CD14-positive monocyte (primary cell): ENCODE results near the gene HOXB5. TPM values are rescaled to one million over a fixed set of nuclear protein-coding genes. Genes with fewer than 3 reads are reported as not detected.

Source experiments
- DNase-seq, 3 donors: peaks; one replicate each; pipeline ENCODE4 v3.0.0-alpha.2; 2011 to 2022
- H2AFZ ChIP-seq: 2 replicates; pipeline ENCODE4 v1.6.0; 2012; ENCODE audit warnings: mild to moderate bottlenecking, low read depth, low read length, inconsistent platforms; ENCODE audit not compliant: insufficient read depth, poor library complexity, severe bottlenecking
- H3K27ac ChIP-seq, 2 donors: 1 replicate in 1 of 2; 2 replicates in 1 of 2; pipeline ENCODE4 v1.5.1; 2012 to 2013; ENCODE audit warnings: low read length in 2 of 2, control low read depth in 1 of 2, inconsistent platforms in 1 of 2, low read depth in 1 of 2, mild to moderate bottlenecking in 1 of 2
- H3K27me3 ChIP-seq, 2 donors: one replicate each; pipeline versions ENCODE4 v1.6.0 to v1.6.1; 2011 to 2013; ENCODE audit warnings: low read length in 2 of 2; ENCODE audit not compliant: control insufficient read depth in 2 of 2, insufficient read depth in 2 of 2
- H3K36me3 ChIP-seq, 2 donors: replicated peaks in 1 of 2; 1 replicate in 1 of 2; 2 replicates in 1 of 2; pipeline versions ENCODE4 v1.5.1 to v1.6.1; 2012 to 2013; ENCODE audit warnings: low read length in 2 of 2, control low read depth in 1 of 2, inconsistent platforms in 1 of 2, mild to moderate bottlenecking in 1 of 2; ENCODE audit not compliant: insufficient read depth in 2 of 2, control insufficient read depth in 1 of 2
- H3K4me1 ChIP-seq, 2 donors: 1 replicate in 1 of 2; 2 replicates in 1 of 2; pipeline versions ENCODE4 v1.5.1 to v1.6.1; 2012 to 2013; ENCODE audit warnings: low read length in 2 of 2, control low read depth in 1 of 2, inconsistent platforms in 1 of 2, mild to moderate bottlenecking in 1 of 2, moderate library complexity in 1 of 2; ENCODE audit not compliant: insufficient read depth in 2 of 2, control insufficient read depth in 1 of 2
- H3K4me2 ChIP-seq: replicated peaks from 2 replicates; pipeline ENCODE3; 2012; ENCODE audit warnings: low read length, moderate library complexity, mild to moderate bottlenecking; ENCODE audit not compliant: poor library complexity, severe bottlenecking; ENCODE audit errors: extremely low read depth
- H3K4me3 ChIP-seq, 3 experiments: fragments of 200-600 bp in 1 of 3; sonication (generic) in 1 of 3; replicated peaks in 1 of 3; 1 replicate in 2 of 3; 2 replicates in 1 of 3; pipeline ENCODE4 v1.5.1; 2011 to 2013; ENCODE audit warnings: low read length in 3 of 3, mild to moderate bottlenecking in 3 of 3, control low read depth in 2 of 3, low read depth in 2 of 3, inconsistent platforms in 1 of 3, moderate library complexity in 1 of 3
- H3K79me2 ChIP-seq: 2 replicates; pipeline ENCODE4 v1.6.0; 2012; ENCODE audit warnings: mild to moderate bottlenecking, control low read depth, inconsistent platforms, low read length, moderate library complexity; ENCODE audit not compliant: insufficient read depth
- H3K9ac ChIP-seq: 2 replicates; pipeline ENCODE4 v1.6.0; 2017; ENCODE audit warnings: low read length, mild to moderate bottlenecking; ENCODE audit not compliant: insufficient read depth, poor library complexity, severe bottlenecking
- H3K9me3 ChIP-seq, 2 donors: replicated peaks in 1 of 2; 1 replicate in 1 of 2; 2 replicates in 1 of 2; pipeline versions ENCODE4 v1.5.1 to v1.6.1; 2012 to 2013; ENCODE audit warnings: low read length in 2 of 2, control low read depth in 1 of 2; ENCODE audit not compliant: control insufficient read depth in 1 of 2, insufficient read depth in 1 of 2
- H4K20me1 ChIP-seq: 2 replicates; pipeline ENCODE4 v1.6.0; 2012; ENCODE audit warnings: mild to moderate bottlenecking, low read length, control low read depth, moderate library complexity; ENCODE audit not compliant: insufficient read depth
- H3K27ac Mint-ChIP-seq, 7 donors: one replicate each; pipeline ENCODE4 v1.8.0; 2020; ENCODE audit warnings: mild to moderate bottlenecking in 7 of 7, mixed read lengths in 7 of 7, moderate library complexity in 6 of 7, inconsistent platforms in 2 of 7
- H3K27me3 Mint-ChIP-seq, 3 donors: one replicate each; pipeline ENCODE4 v1.8.0; 2021 to 2022; ENCODE audit warnings: low read depth in 3 of 3, mild to moderate bottlenecking in 3 of 3, mixed read lengths in 3 of 3, moderate library complexity in 3 of 3, inconsistent platforms in 1 of 3
- H3K36me3 Mint-ChIP-seq, 2 donors: one replicate each; pipeline ENCODE4 v1.8.0; 2020; ENCODE audit warnings: mixed read lengths in 2 of 2, inconsistent platforms in 1 of 2, mild to moderate bottlenecking in 1 of 2
- H3K4me1 Mint-ChIP-seq: one replicate; pipeline ENCODE4 v1.8.0; 2020; ENCODE audit warnings: mild to moderate bottlenecking, mixed read lengths
- H3K4me3 Mint-ChIP-seq, 2 donors: one replicate each; pipeline ENCODE4 v1.8.0; 2020; ENCODE audit warnings: mild to moderate bottlenecking in 2 of 2, mixed read lengths in 2 of 2, moderate library complexity in 1 of 2
- H3K9me3 Mint-ChIP-seq, 7 donors: one replicate each; pipeline ENCODE4 v1.8.0; 2020 to 2022; ENCODE audit warnings: mixed read lengths in 7 of 7, mild to moderate bottlenecking in 6 of 7, moderate library complexity in 6 of 7, inconsistent platforms in 2 of 7
- WGBS: methylation state at CpG from one replicate; pipeline ENCODE4 v1.1.5; 2013; ENCODE audit warnings: missing lambda C conversion rate; ENCODE audit not compliant: insufficient coverage; 5-methylcytosine and 5-hydroxymethylcytosine counted together
- intact Hi-C, 2 donors: fragments of 100-400 bp; cut with micrococcal nuclease; formaldehyde crosslinking; loops; one replicate each; pipeline versions ENCODE4 v1.15.0 to v1.15.1; 2023
- polyA plus RNA-seq, 3 donors: library from polyadenylated mRNA; depleted of rRNA in 1 of 3; unstranded in 2 of 3; stranded (reverse) in 1 of 3; fragments of 300-500 nt in 2 of 3; fragments of >200 nt in 1 of 3; fragmentation: Illumina TruSeq in 2 of 3; gene quantifications; 1 replicate in 2 of 3; 2 replicates in 1 of 3; pipeline ENCODE4 v1.2.3, GENCODE V29; 2012 to 2021
- TF ChIP-seq, protein P1 (sequence below): fragments of 200-600 bp; IDR thresholded peaks from one replicate; pipeline ENCODE4 v1.8.0; 2022; ENCODE audit warnings: antibody characterized with exemption, mild to moderate bottlenecking

HOXB5 gene
- polyA plus RNA-seq, 3 donors, result not detected

DNA sequence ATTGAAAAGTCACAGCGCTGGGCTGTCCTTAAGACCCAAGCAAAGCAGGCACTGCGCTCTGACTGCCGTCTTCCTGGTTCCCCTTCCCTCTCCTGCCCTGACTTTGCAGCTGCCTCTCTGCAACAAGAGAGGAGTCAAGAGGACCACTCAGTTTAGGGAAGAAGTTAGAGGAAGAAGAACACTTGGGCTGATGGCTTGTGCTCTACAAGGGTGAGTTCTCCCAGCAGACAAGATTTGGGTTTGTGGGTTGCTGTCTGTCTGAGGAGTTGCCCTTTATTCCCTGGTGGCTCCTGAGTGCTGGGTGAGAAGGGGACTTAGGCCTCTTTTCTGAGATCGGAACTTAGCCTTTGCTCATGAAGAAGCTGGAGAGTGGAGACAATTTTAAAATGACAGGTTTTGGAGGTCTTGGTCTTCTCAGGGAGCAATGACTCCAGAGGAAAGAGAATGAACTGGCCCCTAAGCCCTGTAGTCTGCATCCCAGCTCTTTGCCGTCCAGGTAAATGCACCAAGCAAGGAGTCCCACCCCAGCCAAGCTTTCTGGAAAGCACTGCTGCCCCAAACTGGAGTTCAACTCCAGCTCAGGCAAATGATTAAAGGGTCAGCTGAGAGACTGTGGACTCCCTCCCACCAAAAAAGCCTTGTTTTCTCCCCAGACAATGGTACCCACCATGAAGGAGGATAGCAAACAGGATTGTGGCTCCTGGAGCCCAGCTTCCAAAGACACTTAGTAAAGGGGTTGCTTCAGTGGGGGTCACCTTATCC is 35.3 kb upstream of the HOXB5 start:
- Histone ChIP-seq H3K27me3 (peaks cover 66 to 100% of the 10 kb centered on the region in 2 donors), H3K79me2 (no peaks in the 10 kb centered on the region), H3K4me2 (no peak overlapping the region), H2AFZ (no peak overlapping the region), H3K4me1 (peaks cover 5 to 13% of the 10 kb centered on the region in 2 donors), H3K9ac (no peak overlapping the region), H3K27ac (no peak overlapping the region), H3K36me3 (no peaks in the 10 kb centered on the region), H4K20me1 (no peaks in the 10 kb centered on the region), H3K4me3 (no peak overlapping the region), H3K9me3 (peaks cover 0 to 8% of the 10 kb centered on the region in 2 donors)
- Mint-ChIP-seq H3K36me3 (peaks cover 0 to 3% of the 10 kb centered on the region in 2 donors), H3K27me3 (peaks cover 86 to 98% (median 94%) of the 10 kb centered on the region in 3 donors), H3K9me3 (peaks cover 0 to 14% (median 3%) of the 10 kb centered on the region in 7 donors), H3K4me1 (peaks cover 8% of the 10 kb centered on the region), H3K4me3 (peak overlapping the region in 1 of 2 donors; percentile 70), H3K27ac (no peak overlapping the region)
- peak in 1 of 3 donors; percentile 15 for DNase-seq
- intact Hi-C loops, result no loop called here
- TF ChIP-seq, protein P1, sequence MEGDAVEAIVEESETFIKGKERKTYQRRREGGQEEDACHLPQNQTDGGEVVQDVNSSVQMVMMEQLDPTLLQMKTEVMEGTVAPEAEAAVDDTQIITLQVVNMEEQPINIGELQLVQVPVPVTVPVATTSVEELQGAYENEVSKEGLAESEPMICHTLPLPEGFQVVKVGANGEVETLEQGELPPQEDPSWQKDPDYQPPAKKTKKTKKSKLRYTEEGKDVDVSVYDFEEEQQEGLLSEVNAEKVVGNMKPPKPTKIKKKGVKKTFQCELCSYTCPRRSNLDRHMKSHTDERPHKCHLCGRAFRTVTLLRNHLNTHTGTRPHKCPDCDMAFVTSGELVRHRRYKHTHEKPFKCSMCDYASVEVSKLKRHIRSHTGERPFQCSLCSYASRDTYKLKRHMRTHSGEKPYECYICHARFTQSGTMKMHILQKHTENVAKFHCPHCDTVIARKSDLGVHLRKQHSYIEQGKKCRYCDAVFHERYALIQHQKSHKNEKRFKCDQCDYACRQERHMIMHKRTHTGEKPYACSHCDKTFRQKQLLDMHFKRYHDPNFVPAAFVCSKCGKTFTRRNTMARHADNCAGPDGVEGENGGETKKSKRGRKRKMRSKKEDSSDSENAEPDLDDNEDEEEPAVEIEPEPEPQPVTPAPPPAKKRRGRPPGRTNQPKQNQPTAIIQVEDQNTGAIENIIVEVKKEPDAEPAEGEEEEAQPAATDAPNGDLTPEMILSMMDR, result no peak
- WGBS, result 100% methylated on average over 1 of the region's 5 CpGs

DNA sequence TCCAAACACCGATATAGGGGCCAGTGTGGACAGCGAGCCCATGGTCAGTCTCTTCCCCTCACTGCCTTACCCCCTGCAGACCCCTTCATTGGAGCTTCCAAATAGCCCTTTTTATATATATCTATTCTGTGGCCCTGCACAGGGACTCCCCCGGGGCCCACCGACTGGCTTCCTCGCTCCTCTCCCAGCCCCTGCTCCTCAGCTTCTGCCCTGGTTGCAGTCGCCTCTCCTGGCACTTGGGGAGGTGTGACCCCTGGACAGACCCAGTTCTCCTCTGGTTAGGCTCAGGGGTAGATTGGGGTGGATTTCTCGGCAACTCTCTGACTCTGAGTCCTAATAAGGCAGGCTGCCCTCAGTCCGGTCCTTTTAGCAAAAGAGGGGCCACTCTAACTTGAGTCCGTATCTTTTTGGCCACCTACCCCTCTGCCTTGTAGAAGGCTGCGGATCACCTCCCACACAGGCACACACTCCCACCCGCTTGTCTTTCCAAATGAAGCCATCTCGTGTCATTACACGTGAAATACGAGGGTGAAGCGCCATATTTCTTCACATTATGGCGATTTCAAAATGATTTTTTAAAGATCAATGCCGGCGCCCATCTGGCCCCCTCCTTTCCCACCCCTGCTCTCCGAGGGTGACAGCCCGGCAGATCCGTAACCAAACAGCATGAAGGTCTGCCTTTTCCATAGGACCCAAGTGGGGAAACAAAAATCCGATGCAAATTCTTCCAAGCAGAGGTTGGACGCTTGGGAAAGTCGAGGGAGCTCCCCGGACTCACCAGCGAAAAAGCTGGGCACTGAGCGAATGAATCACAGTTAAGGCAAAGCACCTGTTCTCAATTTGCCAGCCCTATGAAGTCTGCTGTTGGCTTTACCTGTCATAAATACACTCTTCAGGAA is 34.3 kb upstream of the HOXB5 start:
- H3K4me3 ChIP-seq, result no peak overlapping the region
- Mint-ChIP-seq H3K27me3 (peaks cover 88 to 98% (median 95%) of the 10 kb centered on the region in 3 donors), H3K27ac (no peak overlapping the region), H3K4me3 (peak overlapping the region in 1 of 2 donors; percentile 70), H3K4me1 (peaks cover 8% of the 10 kb centered on the region), H3K36me3 (peaks cover 0 to 2% of the 10 kb centered on the region in 2 donors), H3K9me3 (peaks cover 0 to 14% (median 2%) of the 10 kb centered on the region in 7 donors)
- H3K9me3 ChIP-seq, result peaks cover 0 to 13% of the 10 kb centered on the region in 2 donors
- H3K4me2 ChIP-seq, result no peak overlapping the region
- no peak overlapping the region for H3K27ac ChIP-seq
- no peak for DNase-seq
- WGBS, result 79% methylated on average over 22 of the region's 27 CpGs
- peaks cover 5 to 13% of the 10 kb centered on the region in 2 donors for H3K4me1 ChIP-seq
- H3K79me2 ChIP-seq, result no peaks in the 10 kb centered on the region
- H4K20me1 ChIP-seq, result no peaks in the 10 kb centered on the region
- intact Hi-C loops, result no loop called here
- no peaks in the 10 kb centered on the region for H3K36me3 ChIP-seq
- TF ChIP-seq, protein P1, result no peak
- H2AFZ ChIP-seq, result no peak overlapping the region
- H3K9ac ChIP-seq, result no peak overlapping the region
- H3K27me3 ChIP-seq, result peaks cover 72 to 100% of the 10 kb centered on the region in 2 donors
